ENCODE data around the gene PEX5L.

DNA sequence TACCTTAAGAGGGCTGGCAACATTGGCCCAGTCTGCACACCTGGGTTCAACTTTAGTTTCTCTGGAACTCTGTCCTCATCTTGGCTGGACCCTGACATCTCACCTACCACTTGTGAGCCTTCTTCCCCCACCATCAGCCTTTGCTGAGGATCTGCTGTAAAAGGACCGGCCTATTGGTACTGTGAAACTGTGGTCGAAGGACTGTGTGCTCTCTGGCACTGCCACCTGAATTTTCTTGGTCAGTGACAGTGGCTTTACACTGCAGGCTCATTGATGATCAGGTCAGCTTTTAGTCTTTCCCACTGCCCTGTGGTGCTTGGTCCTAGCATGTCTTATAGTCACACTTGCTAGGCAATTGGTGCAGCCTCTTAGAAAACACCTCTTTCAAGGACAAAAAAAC lies 86.9 kb downstream of the PEX5L start:
- TF ChIP-seq ZNF114 (CRISPR knock-in tag; IDR thresholded peaks at IDR 0.05) (no peak), ETS1 (IDR thresholded peaks at IDR 0.05) (no peak), CTCF (conservative IDR thresholded peaks at IDR 0.05; ENCODE audit: low read depth in 2 of 2) (no peak), EZH2 (IDR thresholded peaks at IDR 0.05; ENCODE audit: low read depth, unreplicated experiment) (no peak), REST (IDR thresholded peaks at IDR 0.05; ENCODE audit: unreplicated experiment) (no peak), POLR2AphosphoS5 (IDR thresholded peaks at IDR 0.05; ENCODE audit: low read depth) (no peak), JUNB (IDR thresholded peaks at IDR 0.05; ENCODE audit: unreplicated experiment) (no peak), STAT1 (IDR thresholded peaks at IDR 0.05; ENCODE audit: unreplicated experiment) (no peak), ZNF331 (CRISPR knock-in tag; IDR thresholded peaks at IDR 0.05; ENCODE audit: low read depth) (no peak), CREB1 (CRISPR knock-in tag; IDR thresholded peaks at IDR 0.05; ENCODE audit: low read depth) (no peak), EZH2phosphoT487 (IDR thresholded peaks at IDR 0.05; ENCODE audit: unreplicated experiment) (no peak)
